Nucleus accumbens (tissue), 56 donors: ENCODE results near the gene KCNIP2.
A peak's percentile ranks its signal among the peaks of the same experiment; 100 is the strongest.
"Not testable (repeated sequence)": the region's sequence is repeated elsewhere in the genome, so short reads cannot be mapped to it uniquely, and the experiment has no call there.

Experiments used
- DNase-seq, 56 donors: peaks; one replicate each; lab custom pipeline; 2025; lab: John Stamatoyannopoulos, UW

KCNIP2 gene

GRCh38 chr10:101789231-101789630 is 54.4 kb downstream of the KCNIP2 start:
- DNase-seq: not testable (repeated sequence)

- DNase-seq: no peak
Measured at GRCh38 chr10:101785801-101786200, 57.8 kb downstream of the KCNIP2 start.

- no peak for DNase-seq
Measured at GRCh38 chr10:101784558-101784957, 59.0 kb downstream of the KCNIP2 start.

- no peak for DNase-seq
Measured at GRCh38 chr10:101783736-101784118, 59.9 kb downstream of the KCNIP2 start.

GRCh38 chr10:101782811-101783735 is 60.5 kb downstream of the KCNIP2 start, which contains the start of gene NPM3:
TSS of gene NPM3 (minus strand) at chr10:101783446. CDS start at chr10:101783390, 56 bp downstream.
- DNase-seq: peak in 53 of 56 donors; percentile 8 to 87 (median 49)

- DNase-seq: peak in 1 of 56 donors; percentile 34
Measured at GRCh38 chr10:101781984-101782810, 61.4 kb downstream of the KCNIP2 start.

- DNase-seq: no peak
Measured at GRCh38 chr10:101781655-101781983, 62.0 kb downstream of the KCNIP2 start.

GRCh38 chr10:101780818-101781654 is 62.6 kb downstream of the KCNIP2 start:
- peak in 47 of 56 donors; percentile 5 to 79 (median 33) for DNase-seq

- no peak for DNase-seq
Measured at GRCh38 chr10:101780187-101780817, 63.3 kb downstream of the KCNIP2 start.

- DNase-seq: peak in 48 of 56 donors; percentile 4 to 84 (median 42)
Measured at GRCh38 chr10:101779544-101780186, 63.9 kb downstream of the KCNIP2 start.

- DNase-seq: no peak
Measured at GRCh38 chr10:101778781-101779543, 64.6 kb downstream of the KCNIP2 start.

- no peak for DNase-seq
Measured at GRCh38 chr10:101778151-101778780, 65.3 kb downstream of the KCNIP2 start.

GRCh38 chr10:101777619-101778145 is 65.9 kb downstream of the KCNIP2 start:
- DNase-seq: no peak

- no peak for DNase-seq
Measured at GRCh38 chr10:101776161-101776817, 67.3 kb downstream of the KCNIP2 start.
